ENCODE data around the gene SLC24A3.
"Not testable (repeated sequence)": the region's sequence is repeated elsewhere in the genome, so short reads cannot be mapped to it uniquely, and the experiment has no call there.

Gene SLC24A3

DNA sequence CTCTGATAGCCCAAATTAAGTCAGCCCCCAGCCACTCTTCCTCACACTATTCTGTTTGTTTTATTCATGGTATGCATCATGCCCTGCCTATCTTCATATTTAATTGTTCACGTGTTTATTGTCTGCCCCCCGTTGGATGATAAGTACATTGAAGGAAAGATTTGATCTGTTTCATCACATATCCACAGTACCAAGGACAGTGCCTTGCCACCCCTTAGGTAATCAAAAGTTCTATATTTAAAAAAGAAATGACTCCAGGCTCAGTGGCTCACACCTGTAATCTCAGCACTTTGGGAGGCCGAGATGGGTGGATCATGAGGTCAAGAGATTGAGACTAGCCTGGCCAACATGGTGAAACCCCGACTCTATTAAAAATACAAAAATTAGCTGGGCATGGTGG lies 535.5 kb downstream of the SLC24A3 start:
- no peak overlapping the region for H3K27ac ChIP-seq (ENCODE audit: low read depth, low read length)
- H3K9me3 ChIP-seq (ENCODE audit: control insufficient read depth, insufficient read depth, low read depth, low read length): peaks cover 7% of the 10 kb centered on the region
- no peak overlapping the region for H3K9ac ChIP-seq (ENCODE audit: low read length)
- no peaks in the 10 kb centered on the region for H3K36me3 ChIP-seq (ENCODE audit: control insufficient read depth, insufficient read depth, low read length)
- 0 out of 2 replicates have a peak, but pooled peaks cover 6% of the 10 kb centered on the region for H3K27me3 ChIP-seq (ENCODE audit: control insufficient read depth, insufficient read depth, low read length)
- H3K4me1 ChIP-seq (ENCODE audit: control insufficient read depth, insufficient read depth, low read length): 0 out of 2 replicates have a peak, but pooled peaks cover 5% of the 10 kb centered on the region
- no peak overlapping the region for H3K4me3 ChIP-seq (ENCODE audit: low read depth, low read length)

DNA sequence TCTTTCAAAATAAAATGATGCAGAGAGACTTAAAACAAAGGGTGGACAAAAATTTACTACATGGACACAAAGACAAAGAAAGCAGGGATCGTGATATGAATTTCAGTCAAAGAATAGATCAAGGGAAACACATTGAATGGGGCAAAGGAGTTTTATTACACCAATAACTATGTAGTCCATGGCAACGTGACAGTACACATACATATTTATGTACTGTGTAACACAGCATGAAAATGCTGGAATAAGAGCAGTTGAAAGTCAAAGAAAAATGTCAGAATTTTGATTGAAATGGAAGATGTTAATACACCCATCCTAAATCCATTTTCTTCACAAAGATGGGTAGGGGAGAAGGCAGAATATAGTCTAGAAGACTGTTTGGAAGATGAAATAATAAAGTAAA lies 536.2 kb downstream of the SLC24A3 start:
- Histone ChIP-seq H3K27ac (ENCODE audit: low read depth, low read length) (no peak overlapping the region), H3K27me3 (ENCODE audit: control insufficient read depth, insufficient read depth, low read length) (0 out of 2 replicates have a peak, but pooled peaks cover 6% of the 10 kb centered on the region), H3K4me3 (ENCODE audit: low read depth, low read length) (no peak overlapping the region), H3K9me3 (ENCODE audit: control insufficient read depth, insufficient read depth, low read depth, low read length) (peaks cover 7% of the 10 kb centered on the region), H3K36me3 (ENCODE audit: control insufficient read depth, insufficient read depth, low read length) (no peaks in the 10 kb centered on the region), H3K4me1 (ENCODE audit: control insufficient read depth, insufficient read depth, low read length) (0 out of 2 replicates have a peak, but pooled peaks cover 2% of the 10 kb centered on the region), H3K9ac (ENCODE audit: low read length) (no peak overlapping the region)

DNA sequence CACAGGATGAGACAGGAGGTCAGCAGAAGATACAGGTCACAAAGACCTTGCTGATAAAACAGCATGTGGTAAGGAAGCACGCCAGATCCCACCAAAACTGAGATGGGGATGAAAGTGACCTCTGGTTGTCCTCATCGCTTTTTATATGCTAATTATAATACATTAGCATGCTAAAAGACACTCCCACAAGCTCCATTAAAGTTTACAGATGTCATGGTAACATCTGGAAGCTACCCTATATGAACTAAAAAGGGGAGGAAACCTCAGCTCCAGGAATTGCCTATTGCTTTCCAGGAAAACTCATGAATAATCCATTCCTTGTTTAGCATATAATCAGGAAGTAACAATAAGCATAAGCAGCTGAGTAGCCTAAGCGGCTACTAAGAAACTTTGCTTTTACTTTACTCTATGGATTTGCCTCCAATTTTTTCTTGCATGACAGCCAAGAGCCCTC lies 537.2 kb downstream of the SLC24A3 start:
- H3K4me1 ChIP-seq (ENCODE audit: control insufficient read depth, insufficient read depth, low read length): no peaks in the 10 kb centered on the region
- H3K27me3 ChIP-seq (ENCODE audit: control insufficient read depth, insufficient read depth, low read length): 0 out of 2 replicates have a peak, but pooled peaks cover 6% of the 10 kb centered on the region
- H3K36me3 ChIP-seq (ENCODE audit: control insufficient read depth, insufficient read depth, low read length): no peaks in the 10 kb centered on the region
- H3K4me3 ChIP-seq (ENCODE audit: low read depth, low read length): no peak overlapping the region
- peaks cover 7% of the 10 kb centered on the region for H3K9me3 ChIP-seq (ENCODE audit: control insufficient read depth, insufficient read depth, low read depth, low read length)
- no peak overlapping the region for H3K9ac ChIP-seq (ENCODE audit: low read length)
- H3K27ac ChIP-seq (ENCODE audit: low read depth, low read length): no peak overlapping the region

DNA sequence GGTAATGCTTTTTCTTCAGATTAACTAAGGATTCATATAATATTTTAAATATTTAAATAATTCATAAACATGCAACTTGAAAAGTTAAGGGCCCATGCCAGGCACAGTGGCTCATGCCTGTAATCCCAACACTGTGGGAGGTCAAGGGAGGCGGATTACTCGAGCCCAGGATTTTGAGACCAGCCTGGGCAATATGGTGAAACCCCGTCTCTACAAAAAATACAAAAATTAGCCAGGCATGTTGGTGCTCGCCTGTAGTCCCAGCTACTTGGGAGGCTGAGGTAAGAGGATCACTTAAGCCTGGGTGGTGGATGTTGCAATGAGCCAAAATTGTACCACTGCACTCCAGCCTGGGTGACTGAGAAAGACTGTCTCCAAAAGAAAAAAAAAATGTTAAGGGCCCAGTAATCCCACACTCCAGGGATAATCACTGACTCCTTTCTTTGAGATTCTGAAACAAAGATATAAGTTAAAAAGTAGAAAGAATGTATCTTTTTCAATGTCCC lies 537.7 kb downstream of the SLC24A3 start:
- H3K4me3 ChIP-seq (ENCODE audit: low read depth, low read length): no peak overlapping the region
- H3K9ac ChIP-seq (ENCODE audit: low read length): no peak overlapping the region
- peaks cover 7% of the 10 kb centered on the region for H3K9me3 ChIP-seq (ENCODE audit: control insufficient read depth, insufficient read depth, low read depth, low read length)
- H3K4me1 ChIP-seq (ENCODE audit: control insufficient read depth, insufficient read depth, low read length): no peaks in the 10 kb centered on the region
- H3K27ac ChIP-seq (ENCODE audit: low read depth, low read length): no peak overlapping the region
- H3K27me3 ChIP-seq (ENCODE audit: control insufficient read depth, insufficient read depth, low read length): 0 out of 2 replicates have a peak, but pooled peaks cover 6% of the 10 kb centered on the region
- no peaks in the 10 kb centered on the region for H3K36me3 ChIP-seq (ENCODE audit: control insufficient read depth, insufficient read depth, low read length)

DNA sequence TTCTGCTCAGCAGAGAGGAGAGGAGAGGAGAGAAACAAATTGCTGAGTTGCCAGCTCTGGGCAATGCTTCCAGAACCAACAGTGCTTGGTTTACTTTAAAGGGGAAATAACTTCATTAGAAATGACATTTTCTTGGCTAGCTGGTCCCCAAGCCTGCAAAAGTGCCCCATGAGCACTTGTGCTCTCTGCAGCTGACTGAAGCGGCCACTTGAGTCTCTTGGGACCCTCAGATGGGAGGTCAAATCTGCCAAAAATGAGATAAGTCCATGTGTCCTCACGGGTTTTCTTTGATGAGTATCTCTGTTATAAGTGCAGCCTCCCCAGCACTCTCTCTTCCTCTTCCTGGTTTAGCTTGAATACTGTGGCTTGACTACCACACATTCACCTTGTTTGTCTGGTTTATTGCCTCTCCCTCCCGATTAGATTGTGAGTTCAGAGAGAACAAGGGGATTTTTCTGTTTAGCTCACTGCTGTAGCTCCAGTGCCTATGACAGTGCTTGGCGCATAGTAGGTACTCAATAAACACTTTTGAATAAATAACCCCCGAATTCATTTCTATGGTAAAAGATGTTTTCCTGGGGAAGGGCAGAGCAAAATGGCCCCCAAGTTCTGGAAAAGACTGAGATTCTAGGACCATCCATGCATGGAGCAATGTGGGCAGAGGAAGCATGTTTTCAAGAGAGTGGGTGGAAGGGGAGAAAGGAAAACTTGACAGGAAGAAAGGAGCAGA lies 538.6 kb downstream of the SLC24A3 start:
- H3K4me3 ChIP-seq (ENCODE audit: low read depth, low read length): no peak overlapping the region

DNA sequence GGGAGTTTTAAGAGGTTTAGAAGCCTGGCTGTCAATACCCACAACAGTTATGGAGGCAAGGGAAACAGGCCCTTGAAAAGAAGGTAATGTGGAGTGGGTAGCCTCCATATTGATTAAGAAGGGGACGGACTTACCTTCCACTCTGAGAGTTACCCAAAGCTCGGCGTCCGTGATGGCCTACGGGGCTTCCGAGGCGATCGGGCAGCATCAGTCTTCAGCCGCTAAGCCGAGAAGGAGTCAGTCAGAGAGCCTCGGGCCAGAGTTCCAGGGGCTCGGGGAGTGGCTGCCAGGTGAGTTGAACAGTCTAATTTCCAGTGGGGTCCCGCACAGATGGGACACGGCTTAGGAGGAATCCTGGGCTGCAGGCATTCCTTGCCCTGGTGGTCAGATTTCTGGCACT lies 541.8 kb downstream of the SLC24A3 start:
- H3K36me3 ChIP-seq (ENCODE audit: control insufficient read depth, insufficient read depth, low read length); H3K27ac ChIP-seq (ENCODE audit: low read depth, low read length); H3K4me3 ChIP-seq (ENCODE audit: low read depth, low read length); H3K4me1 ChIP-seq (ENCODE audit: control insufficient read depth, insufficient read depth, low read length); H3K9ac ChIP-seq (ENCODE audit: low read length); H3K9me3 ChIP-seq (ENCODE audit: control insufficient read depth, insufficient read depth, low read depth, low read length): not testable (repeated sequence)
- H3K27me3 ChIP-seq (ENCODE audit: control insufficient read depth, insufficient read depth, low read length): peaks cover 18% of the 10 kb centered on the region

More for the DNA sequence above, 538.6 kb downstream of the SLC24A3 start:
- 0 out of 2 replicates have a peak, but pooled peaks cover 6% of the 10 kb centered on the region for H3K27me3 ChIP-seq (ENCODE audit: control insufficient read depth, insufficient read depth, low read length)
- no peaks in the 10 kb centered on the region for H3K9me3 ChIP-seq (ENCODE audit: control insufficient read depth, insufficient read depth, low read depth, low read length)
- no peaks in the 10 kb centered on the region for H3K4me1 ChIP-seq (ENCODE audit: control insufficient read depth, insufficient read depth, low read length)
- no peak overlapping the region for H3K9ac ChIP-seq (ENCODE audit: low read length)
- no peak overlapping the region for H3K27ac ChIP-seq (ENCODE audit: low read depth, low read length)
- H3K36me3 ChIP-seq (ENCODE audit: control insufficient read depth, insufficient read depth, low read length): no peaks in the 10 kb centered on the region

DNA sequence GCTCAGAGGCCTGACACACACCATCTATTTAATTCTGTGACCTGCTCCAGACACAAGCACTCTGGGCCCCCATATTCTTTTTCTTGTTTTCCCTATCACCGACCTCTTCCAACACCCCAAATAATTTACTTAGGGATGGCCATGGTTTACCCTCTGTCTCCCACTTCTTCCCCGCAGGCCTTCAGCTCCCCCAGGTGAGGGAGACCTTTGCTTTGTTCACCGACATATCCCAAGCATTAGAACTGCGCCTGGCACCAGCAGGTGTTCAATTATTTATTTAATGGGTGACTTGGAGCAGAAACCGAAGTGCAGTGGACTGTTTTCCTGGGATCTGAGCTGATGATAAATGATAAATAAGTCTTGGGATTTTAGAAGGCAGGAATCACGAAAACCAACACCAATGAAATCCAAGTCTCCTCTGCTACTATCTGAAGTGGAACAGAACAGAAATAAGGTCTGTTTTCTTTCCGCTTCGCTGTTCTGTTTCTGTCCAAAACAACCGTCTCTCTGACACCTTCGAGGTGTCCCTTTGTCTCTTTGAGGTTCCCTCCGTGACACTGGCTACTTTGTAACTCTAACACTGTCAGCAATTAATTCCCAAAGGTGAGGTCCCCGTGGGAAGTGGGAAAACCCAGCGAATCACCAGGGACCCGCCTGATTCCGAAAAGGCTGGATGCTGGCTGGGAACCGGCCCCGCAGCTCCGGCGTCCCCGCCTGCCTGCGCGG lies 544.5 kb downstream of the SLC24A3 start:
- no peaks in the 10 kb centered on the region for H3K36me3 ChIP-seq (ENCODE audit: control insufficient read depth, insufficient read depth, low read length)
- H3K4me1 ChIP-seq (ENCODE audit: control insufficient read depth, insufficient read depth, low read length): peaks cover 9% of the 10 kb centered on the region
- H3K27me3 ChIP-seq (ENCODE audit: control insufficient read depth, insufficient read depth, low read length): peaks cover 25% of the 10 kb centered on the region
- peak overlapping the region; percentile 94 for H3K4me3 ChIP-seq (ENCODE audit: low read depth, low read length)
- H3K27ac ChIP-seq (ENCODE audit: low read depth, low read length): peak overlapping the region; percentile 8; the same call in 1 of the 2 replicates
- H3K9ac ChIP-seq (ENCODE audit: low read length): peak overlapping the region; percentile 37
- H3K9me3 ChIP-seq (ENCODE audit: control insufficient read depth, insufficient read depth, low read depth, low read length): no peaks in the 10 kb centered on the region

DNA sequence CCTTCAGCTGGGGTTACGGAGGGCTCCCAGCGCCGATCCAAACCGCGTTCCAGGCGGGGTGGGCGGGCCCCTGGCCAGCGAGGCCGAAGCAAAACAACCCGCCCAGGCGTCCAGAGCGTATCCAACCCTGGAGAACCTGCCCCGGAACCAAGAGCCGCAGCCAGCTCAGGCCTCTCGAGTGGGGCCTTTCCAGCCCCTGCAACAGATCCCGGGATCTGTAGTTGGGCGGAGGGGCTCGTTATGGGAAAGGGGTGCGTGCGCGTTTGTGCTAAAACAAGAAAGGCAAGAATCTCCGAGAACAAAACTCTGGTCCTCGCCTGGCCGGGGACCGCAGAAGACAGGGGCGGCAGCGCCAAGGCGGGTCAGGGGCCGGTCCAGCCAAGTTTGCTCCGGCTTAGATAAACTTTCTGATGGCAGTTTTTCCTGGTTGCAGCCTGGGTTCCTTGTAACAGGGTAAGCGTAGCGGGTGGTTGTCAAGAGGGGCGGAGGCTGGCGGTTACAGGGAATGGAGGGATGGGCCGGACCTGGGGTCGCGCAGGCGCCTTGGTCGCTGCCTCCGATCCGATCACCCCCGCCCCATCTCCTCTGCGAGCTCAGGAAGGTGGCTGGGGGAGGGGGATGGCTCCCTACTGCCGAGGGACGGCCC lies 545.2 kb downstream of the SLC24A3 start:
- Histone ChIP-seq H3K27me3 (ENCODE audit: control insufficient read depth, insufficient read depth, low read length) (peaks cover 25% of the 10 kb centered on the region), H3K4me3 (ENCODE audit: low read depth, low read length) (peak overlapping the region; percentile 94), H3K9me3 (ENCODE audit: control insufficient read depth, insufficient read depth, low read depth, low read length) (no peaks in the 10 kb centered on the region), H3K9ac (ENCODE audit: low read length) (peak overlapping the region; percentile 37), H3K4me1 (ENCODE audit: control insufficient read depth, insufficient read depth, low read length) (peaks cover 9% of the 10 kb centered on the region), H3K36me3 (ENCODE audit: control insufficient read depth, insufficient read depth, low read length) (no peaks in the 10 kb centered on the region), H3K27ac (ENCODE audit: low read depth, low read length) (no peak overlapping the region; the same call in 1 of the 2 replicates)

DNA sequence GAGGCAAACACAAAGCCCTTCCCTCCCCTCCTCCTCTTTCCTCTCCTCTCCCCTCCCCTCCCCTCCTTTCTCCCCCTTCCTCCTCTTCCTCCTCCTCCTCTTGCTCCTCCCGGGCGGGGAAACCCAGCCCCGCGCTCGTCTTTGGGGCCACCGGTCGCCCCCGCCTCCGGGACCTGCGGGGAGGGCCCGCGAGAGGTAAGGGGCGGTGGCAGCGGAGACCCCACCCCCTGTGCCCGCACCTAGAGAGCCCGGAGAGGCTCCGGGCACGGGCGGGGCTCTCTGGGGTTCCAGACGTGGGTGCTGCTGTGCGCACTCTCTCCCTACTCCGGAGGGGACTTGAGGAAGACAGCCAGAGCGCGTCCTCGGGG lies 545.7 kb downstream of the SLC24A3 start, which contains the start of gene RIN2:
TSS of gene RIN2 (plus strand) at position 126 of the 368 bp plus-strand sequence. CDS start 131,344 bp downstream, outside the sequence.
- peaks cover 9% of the 10 kb centered on the region for H3K4me1 ChIP-seq (ENCODE audit: control insufficient read depth, insufficient read depth, low read length)
- H3K27ac ChIP-seq (ENCODE audit: low read depth, low read length): peak within 1 kb of the TSS; percentile 32; the same call in 1 of the 2 replicates
- peak within 1 kb of the TSS; percentile 77 for H3K9ac ChIP-seq (ENCODE audit: low read length)
- peak within 1 kb of the TSS; percentile 94 for H3K4me3 ChIP-seq (ENCODE audit: low read depth, low read length)
- no peaks in the 10 kb centered on the region for H3K9me3 ChIP-seq (ENCODE audit: control insufficient read depth, insufficient read depth, low read depth, low read length)
- H3K36me3 ChIP-seq (ENCODE audit: control insufficient read depth, insufficient read depth, low read length): no peaks in the 10 kb centered on the region
- peaks cover 25% of the 10 kb centered on the region for H3K27me3 ChIP-seq (ENCODE audit: control insufficient read depth, insufficient read depth, low read length)

DNA sequence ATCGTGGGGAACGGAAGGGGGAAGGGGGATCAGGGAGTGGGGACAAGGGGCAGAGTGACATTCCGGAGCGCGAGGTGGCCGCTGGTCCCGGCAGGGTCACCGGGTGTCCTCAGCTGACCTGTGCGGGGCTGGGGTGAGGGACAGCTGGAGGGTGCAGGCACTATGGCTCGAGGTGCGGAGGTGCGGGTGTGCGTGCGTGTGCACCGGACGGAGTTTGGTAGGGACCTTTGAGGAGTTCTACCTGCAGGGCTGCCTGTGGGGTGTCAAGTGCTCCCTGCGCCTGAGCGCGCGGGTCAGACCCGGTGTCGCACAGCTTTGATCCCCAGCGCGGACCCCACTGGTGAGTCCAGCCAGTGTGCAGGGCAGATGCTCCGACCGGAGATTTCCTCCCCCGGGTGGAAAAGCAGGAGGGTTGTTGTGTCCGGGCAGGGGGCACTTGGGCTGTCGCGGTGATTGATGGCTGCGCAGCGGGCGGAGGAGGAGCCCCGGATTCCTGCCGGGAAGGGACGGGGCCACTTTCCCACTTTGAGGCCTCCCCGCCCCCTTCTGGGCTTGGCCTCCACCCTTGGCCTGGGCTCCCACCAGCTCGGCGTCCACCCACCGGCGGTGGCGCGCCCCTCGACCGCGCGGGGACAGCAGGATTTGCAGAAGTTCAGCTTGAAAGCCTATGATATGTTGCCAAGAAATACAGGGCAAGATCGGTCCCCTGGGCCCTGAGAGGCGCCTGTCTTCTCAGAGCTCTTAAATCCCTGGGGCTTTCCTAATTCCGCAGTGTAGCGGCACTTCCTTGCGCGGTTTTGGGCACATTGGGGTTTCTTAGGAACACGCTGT lies 546.3 kb downstream of the SLC24A3 start:
- peaks cover 25% of the 10 kb centered on the region for H3K27me3 ChIP-seq (ENCODE audit: control insufficient read depth, insufficient read depth, low read length)
- peak overlapping the region; percentile 94 for H3K4me3 ChIP-seq (ENCODE audit: low read depth, low read length)
- H3K36me3 ChIP-seq (ENCODE audit: control insufficient read depth, insufficient read depth, low read length): no peaks in the 10 kb centered on the region
- H3K27ac ChIP-seq (ENCODE audit: low read depth, low read length): 0 out of 2 replicates have a peak overlapping the region, but pooled peaks have one; percentile 32
- peak overlapping the region; percentile 77 for H3K9ac ChIP-seq (ENCODE audit: low read length)
- H3K9me3 ChIP-seq (ENCODE audit: control insufficient read depth, insufficient read depth, low read depth, low read length): no peaks in the 10 kb centered on the region
- peaks cover 9% of the 10 kb centered on the region for H3K4me1 ChIP-seq (ENCODE audit: control insufficient read depth, insufficient read depth, low read length)
